IMR-90 (cell line): Measurements from ENCODE around the gene PRR12. TPM values are rescaled to one million over a fixed set of nuclear protein-coding genes. Genes with fewer than 3 reads are reported as not detected.

ENCODE experiments used
- ATAC-seq: fragments of 200-7000 bp; cut with Tn5 transposase; 2 replicates; pipeline ENCODE4 v1.9.1; 2020; ENCODE audit warnings: low read depth, mild to moderate bottlenecking, moderate library complexity
- BruUV-seq: library from RNA; stranded (reverse); fragments of 400-500 nt; replicated peaks from 2 replicates; lab custom pipeline; 2021; lab: Mats Ljungman, UMichigan
- CTCF ChIA-PET: fragments of 300-600 bp; formaldehyde crosslinking; extraction: SDS; loops from one replicate; lab custom pipeline; 2021; ENCODE audit warnings: antibody characterized with exemption; lab: Yijun Ruan, JAX
- POLR2A ChIA-PET: fragments of 300-600 bp; sonication (Branson Sonifier 250); formaldehyde crosslinking; loops from one replicate; lab custom pipeline; 2022; ENCODE audit warnings: antibody characterized with exemption; ENCODE audit not compliant: unreplicated experiment; lab: Charles Lee
- DNase-seq: peaks from one replicate; pipeline ENCODE4 v3.0.0; 2013
- H2AFZ ChIP-seq: replicated peaks from 2 replicates; pipeline ENCODE3; 2013; ENCODE audit warnings: low read length, mild to moderate bottlenecking; ENCODE audit not compliant: poor library complexity
- H2AK5ac ChIP-seq: 2 replicates; pipeline ENCODE4 v1.6.1; 2013; ENCODE audit warnings: low read depth, low read length, inconsistent platforms
- H2AK9ac ChIP-seq: replicated peaks from 2 replicates; pipeline ENCODE3; 2013; ENCODE audit warnings: mild to moderate bottlenecking, low read depth, low read length, moderate library complexity; ENCODE audit not compliant: poor library complexity
- H2BK120ac ChIP-seq: 2 replicates; pipeline ENCODE4 v1.6.1; 2013; ENCODE audit warnings: low read depth, low read length, inconsistent platforms
- H2BK15ac ChIP-seq: 3 replicates; pipeline ENCODE4 v1.6.1; 2013; ENCODE audit warnings: low read depth, low read length, inconsistent platforms
- H2BK20ac ChIP-seq: 2 replicates; pipeline ENCODE4 v1.6.1; 2013; ENCODE audit warnings: low read depth, mild to moderate bottlenecking, inconsistent platforms, low read length, moderate library complexity
- H2BK5ac ChIP-seq: 2 replicates; pipeline ENCODE4 v1.6.1; 2013; ENCODE audit warnings: mild to moderate bottlenecking, low read depth, low read length, inconsistent platforms; ENCODE audit not compliant: poor library complexity, severe bottlenecking
- H3K14ac ChIP-seq: replicated peaks from 2 replicates; pipeline ENCODE4 v1.6.1; 2013; ENCODE audit warnings: low read depth, low read length, inconsistent platforms
- H3K18ac ChIP-seq: 2 replicates; pipeline ENCODE4 v1.6.1; 2013; ENCODE audit warnings: low read depth, low read length, control low read depth
- H3K23ac ChIP-seq: 2 replicates; pipeline ENCODE4 v1.6.1; 2013; ENCODE audit warnings: low read depth, low read length, inconsistent platforms
- H3K27ac ChIP-seq: 2 replicates; pipeline ENCODE4 v1.5.1; 2013; ENCODE audit warnings: mild to moderate bottlenecking, control low read depth, low read length; ENCODE audit not compliant: insufficient read depth
- H3K27me3 ChIP-seq: 2 replicates; pipeline ENCODE4 v1.6.1; 2013; ENCODE audit warnings: low read length; ENCODE audit not compliant: control insufficient read depth, insufficient read depth
- H3K36me3 ChIP-seq: 2 replicates; pipeline ENCODE4 v1.6.1; 2013; ENCODE audit warnings: low read length, mixed read lengths; ENCODE audit not compliant: control insufficient read depth, insufficient read depth
- H3K4ac ChIP-seq: 2 replicates; pipeline ENCODE4 v1.6.1; 2013; ENCODE audit warnings: low read depth, low read length, inconsistent platforms
- H3K4me1 ChIP-seq: 2 replicates; pipeline ENCODE4 v1.6.1; 2013; ENCODE audit warnings: low read length, mixed read lengths; ENCODE audit not compliant: control insufficient read depth, insufficient read depth
- H3K4me2 ChIP-seq: 2 replicates; pipeline ENCODE4 v1.6.1; 2013; ENCODE audit warnings: low read depth, mild to moderate bottlenecking, control low read depth, low read length, moderate library complexity
- H3K4me3 ChIP-seq: 2 replicates; pipeline ENCODE4 v1.5.1; 2013; ENCODE audit warnings: low read depth, mild to moderate bottlenecking, control low read depth, low read length, moderate library complexity; ENCODE audit not compliant: insufficient read depth
- H3K56ac ChIP-seq: 2 replicates; pipeline ENCODE4 v1.6.1; 2013; ENCODE audit warnings: low read length, inconsistent platforms; ENCODE audit not compliant: insufficient read depth; ENCODE audit errors: extremely low read depth
- H3K79me1 ChIP-seq, 2 experiments: 2 replicates each; pipeline ENCODE4 v1.6.1; 2013; ENCODE audit warnings: low read length in 2 of 2, inconsistent platforms in 1 of 2, low read depth in 1 of 2
- H3K9ac ChIP-seq: 2 replicates; pipeline ENCODE4 v1.6.1; 2013; ENCODE audit warnings: low read depth, low read length, control low read depth
- H3K9me1 ChIP-seq: 2 replicates; pipeline ENCODE4 v1.6.1; 2013; ENCODE audit warnings: low read length, inconsistent platforms; ENCODE audit not compliant: insufficient read depth
- H3K9me3 ChIP-seq: 2 replicates; pipeline ENCODE4 v1.6.1; 2013; ENCODE audit warnings: low read length; ENCODE audit not compliant: control insufficient read depth, insufficient read depth
- H4K20me1 ChIP-seq: 2 replicates; pipeline ENCODE4 v1.6.1; 2013; ENCODE audit warnings: low read length, inconsistent platforms; ENCODE audit not compliant: insufficient read depth
- H4K5ac ChIP-seq: 2 replicates; pipeline ENCODE4 v1.6.1; 2013; ENCODE audit warnings: mild to moderate bottlenecking, low read depth, low read length, control low read depth
- H4K8ac ChIP-seq, 2 experiments: 2 replicates each; pipeline ENCODE4 v1.6.1; 2013; ENCODE audit warnings: low read depth in 2 of 2, low read length in 2 of 2, control low read depth in 1 of 2, inconsistent platforms in 1 of 2
- H4K91ac ChIP-seq: 2 replicates; pipeline ENCODE4 v1.6.1; 2013; ENCODE audit warnings: low read depth, low read length, inconsistent platforms; ENCODE audit not compliant: insufficient read depth
- CTCF ChIP-seq: conservative IDR thresholded peaks from 2 replicates; pipeline ENCODE4 v1.5.1; 2012; ENCODE audit warnings: mild to moderate bottlenecking, low read depth, low read length, improper control_type of control experiment
- MAZ ChIP-seq: IDR thresholded peaks from 2 replicates; pipeline ENCODE4 v1.6.1; 2012; ENCODE audit warnings: low read depth, mild to moderate bottlenecking, low read length, improper control_type of control experiment, moderate library complexity, borderline replicate concordance
- WGBS, 2 experiments: methylation state at CpG; one replicate each; pipeline versions ENCODE4 v1.1.5 to v1.1.7; 2013; ENCODE audit warnings: missing lambda C conversion rate in 2 of 2; ENCODE audit not compliant: insufficient read length in 1 of 2; ENCODE audit errors: extremely low coverage in 2 of 2; 5-methylcytosine and 5-hydroxymethylcytosine counted together
- dilution Hi-C: fragments of 300-500 bp; cut with HindIII; formaldehyde crosslinking; loops from one replicate; pipeline ENCODE4 v1.14.3; 2018; ENCODE audit warnings: low sequenced_read_pairs; ENCODE audit not compliant: unreplicated experiment
- in situ Hi-C: fragments of 300-500 bp; cut with MboI; formaldehyde crosslinking; loops from 3 replicates; pipeline ENCODE4 v1.14.3; 2019; ENCODE audit warnings: low sequenced_read_pairs, inconsistent platforms, mixed read lengths
- intact Hi-C: fragments of 100-400 bp; cut with micrococcal nuclease; formaldehyde crosslinking; loops from 2 replicates; pipeline ENCODE4 v1.10.0; 2022
- polyA plus RNA-seq, 3 experiments: library from polyadenylated mRNA; depleted of rRNA; stranded (reverse); fragments of >200 nt; gene quantifications; 2 replicates each; pipeline ENCODE4 v1.2.3, GENCODE V29; 2012; ENCODE audit warnings: low replicate concordance in 1 of 3
- total RNA-seq: library from RNA; depleted of rRNA; stranded (reverse); fragments of >200 nt; gene quantifications from 2 replicates; pipeline ENCODE4 v1.2.3, GENCODE V29; 2012

The PRR12 gene
- total and polyA plus RNA-seq, 2 of the 4 experiments (the other 2 are of a cell fraction): 0.36 to 4.1 TPM

- Histone ChIP-seq H3K23ac (no peak overlapping the region), H3K27me3 (no peaks in the 10 kb centered on the region), H3K4me3 (no peak overlapping the region), H2BK5ac (no peak overlapping the region), H2AK9ac (peak overlapping the region; percentile 90), H3K27ac (no peak overlapping the region), H4K91ac (no peak overlapping the region), H3K14ac (no peak overlapping the region), H2AK5ac (no peak overlapping the region), H3K56ac (no peak overlapping the region), H2BK15ac (no peak overlapping the region), H3K9ac (no peak overlapping the region), H3K9me3 (no peaks in the 10 kb centered on the region), H3K36me3 (peaks cover 14% of the 10 kb centered on the region), H3K18ac (no peak overlapping the region), H3K79me1 (peaks cover 6 to 54% of the 10 kb centered on the region in 2 experiments; a peak in 3 of 4 replicates), H3K9me1 (peaks cover 9% of the 10 kb centered on the region; the same call in 1 of the 2 replicates), H4K8ac (no peak overlapping the region), H2BK20ac (no peak overlapping the region), H3K4ac (no peak overlapping the region), H4K20me1 (no peaks in the 10 kb centered on the region), H2BK120ac (no peak overlapping the region), H3K4me1 (peaks cover 5% of the 10 kb centered on the region), H2AFZ (peak overlapping the region; percentile 59), H3K4me2 (no peak overlapping the region), H4K5ac (no peak overlapping the region)
- TF ChIP-seq MAZ: no peak
- TF ChIP-seq CTCF: 0 out of 2 replicates have a peak, but pooled peaks have one; percentile 23
- DNase-seq (peak; percentile 50), ATAC-seq (no peak)
- ChIA-PET POLR2A (no interaction called here), CTCF (no interaction called here)
- dilution Hi-C loops: no loop called here
- 82% methylated on average over 5 of the region's 24 CpGs; no CpG with 5 or more reads in 1 of the 2 experiments for WGBS, 2 experiments
- no TSS peak for BruUV-seq
- in situ Hi-C loops: no loop called here
- intact Hi-C loops: no loop called here
Observed at GRCh38 chr19:49635530-49636232, 44.7 kb downstream of the PRR12 start.
